Measurements from ENCODE around the gene TMEM62.
"Not testable (repeated sequence)": the region's sequence is repeated elsewhere in the genome, so short reads cannot be mapped to it uniquely, and the experiment has no call there.

TMEM62 gene

DNA sequence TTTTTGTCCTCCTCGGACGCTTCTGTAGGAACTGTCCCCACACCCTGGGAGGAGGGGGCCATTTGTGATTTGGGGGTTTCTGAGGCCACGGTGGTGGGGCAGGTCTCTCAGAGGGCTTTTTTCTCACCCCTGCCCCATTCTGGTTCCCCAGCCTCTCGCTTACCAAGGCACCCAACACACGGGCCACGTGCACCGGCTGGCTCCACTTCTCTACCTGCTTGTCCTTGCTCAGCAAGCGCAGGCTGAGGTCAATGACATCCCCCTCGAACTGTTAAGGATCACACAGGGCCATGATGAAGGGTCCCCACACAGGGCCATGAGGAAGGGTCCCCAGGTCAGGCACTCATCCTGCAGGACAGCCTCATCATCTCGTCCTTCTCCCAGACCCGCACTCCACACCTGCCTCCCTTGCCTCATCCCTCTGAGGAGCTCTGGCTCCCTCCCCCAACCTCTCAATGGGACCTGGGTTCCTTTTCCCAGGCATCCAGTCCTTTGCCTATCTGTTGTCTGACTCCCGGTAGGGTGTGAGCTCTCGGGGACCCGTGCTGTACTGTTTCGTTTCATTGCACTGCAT, 76.9 kb downstream of the TMEM62 start:
- DNase-seq: no peak

- DNase-seq: no peak
Measured at GRCh38 chr15:43210807-43211206, 77.4 kb downstream of the TMEM62 start.

GRCh38 chr15:43211224-43211735, 77.9 kb downstream of the TMEM62 start:
- no peak for DNase-seq

DNA sequence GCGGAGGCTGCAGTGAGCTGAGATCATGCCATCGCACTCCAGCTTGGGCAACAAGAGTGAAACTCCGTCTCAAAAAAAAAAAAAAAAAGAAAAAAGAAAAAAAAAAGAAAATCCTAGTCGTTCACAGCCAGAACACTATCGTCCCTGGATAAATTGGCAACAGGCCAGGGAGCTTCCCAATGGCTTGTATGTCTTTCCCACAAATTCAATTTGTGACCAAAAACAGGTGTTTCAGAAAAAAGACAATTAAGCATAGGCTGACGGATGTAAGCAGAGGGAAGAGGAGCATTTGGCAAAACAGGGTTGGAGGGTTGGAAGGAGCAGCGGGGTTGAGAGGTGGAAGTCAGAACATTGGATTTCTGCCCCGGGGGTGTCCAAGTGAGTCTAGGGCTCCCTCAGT, 78.9 kb downstream of the TMEM62 start:
- no peak for DNase-seq

- DNase-seq: no peak
Measured at GRCh38 chr15:43212951-43213350, 79.6 kb downstream of the TMEM62 start.

- no peak for DNase-seq
Measured at GRCh38 chr15:43213466-43213865, 80.1 kb downstream of the TMEM62 start.

DNA sequence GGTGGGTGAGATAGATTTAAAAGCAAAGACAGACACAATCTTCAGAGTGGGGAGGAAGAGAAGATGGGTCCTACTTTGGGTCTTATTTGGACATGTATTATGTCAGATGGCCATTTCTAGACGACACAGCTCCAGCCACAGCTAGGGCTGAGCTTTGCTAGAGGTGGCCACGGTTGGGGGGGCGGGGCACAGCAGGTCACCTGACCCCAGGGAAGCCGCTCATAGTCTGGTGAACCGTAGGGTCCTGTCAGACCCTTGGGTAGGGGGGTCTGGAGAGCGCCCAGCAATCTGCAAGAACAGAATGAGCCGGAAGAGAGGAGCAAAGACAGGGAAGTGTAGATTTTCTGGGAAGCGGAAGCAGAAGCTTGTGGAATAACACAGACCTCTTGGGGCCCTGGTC, 80.8 kb downstream of the TMEM62 start:
- no peak for DNase-seq

GRCh38 chr15:43214592-43215295, 81.4 kb downstream of the TMEM62 start:
- no peak for DNase-seq

DNA sequence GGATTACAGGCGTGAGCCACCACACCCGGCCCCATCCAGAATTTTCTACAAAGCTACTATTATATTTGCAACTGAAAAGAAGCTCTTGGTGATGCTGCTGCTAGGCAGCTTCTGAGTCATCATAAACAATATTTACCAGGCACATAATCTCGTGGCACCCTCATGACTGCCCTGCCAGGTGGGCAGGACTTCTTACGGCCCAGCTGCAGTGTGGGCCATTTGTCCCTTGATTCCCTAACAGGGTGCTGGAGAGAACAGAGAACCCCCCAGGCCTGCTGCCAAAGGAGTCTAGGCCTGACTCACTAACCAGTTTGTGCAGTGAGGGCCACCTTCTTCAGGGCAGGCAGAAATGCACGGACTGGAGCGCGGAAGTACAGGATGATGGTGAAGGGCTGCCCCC, 82.6 kb downstream of the TMEM62 start:
- DNase-seq: no peak

DNA sequence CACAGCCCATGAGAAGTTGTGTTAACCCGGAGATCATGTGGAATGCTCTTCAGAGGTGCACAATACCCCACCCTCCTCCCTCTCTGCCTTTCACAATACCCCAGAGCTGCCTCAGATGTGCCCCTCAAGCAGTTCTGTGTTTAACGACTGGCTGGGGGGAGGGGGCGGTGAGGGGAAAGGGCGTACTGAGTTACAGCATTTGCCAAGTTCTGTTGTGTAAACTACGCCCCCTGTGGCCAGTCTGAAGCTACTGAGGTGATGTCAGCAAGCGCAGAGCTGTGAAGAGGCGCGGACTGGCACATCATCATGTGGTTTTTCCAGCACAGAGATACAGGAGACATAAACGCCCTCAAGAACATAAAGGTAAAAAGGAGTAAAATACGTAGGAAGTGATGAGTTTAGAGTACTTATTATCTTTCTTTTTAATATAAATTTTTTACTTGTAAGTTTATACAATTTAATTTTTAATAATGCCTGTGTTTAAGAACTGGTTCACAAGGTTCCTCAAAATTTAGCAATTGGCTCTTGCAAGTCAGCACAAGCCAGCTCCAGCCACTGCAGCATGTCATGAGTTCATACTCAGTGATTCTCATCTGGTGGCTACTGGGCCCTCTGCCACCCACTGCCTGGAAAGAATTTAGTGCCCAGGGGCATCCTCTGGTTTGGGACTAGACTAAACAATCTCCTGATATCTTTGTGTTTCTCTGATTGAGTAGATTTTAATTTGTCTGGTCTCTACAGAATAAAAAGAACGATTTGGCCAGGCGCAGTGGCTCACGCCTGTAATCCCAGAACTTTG, 85.7 kb downstream of the TMEM62 start:
- peak in 1 of 5 experiments; percentile 41 for DNase-seq

- no peak for DNase-seq
Measured at GRCh38 chr15:43219929-43220928, 86.8 kb downstream of the TMEM62 start.

DNA sequence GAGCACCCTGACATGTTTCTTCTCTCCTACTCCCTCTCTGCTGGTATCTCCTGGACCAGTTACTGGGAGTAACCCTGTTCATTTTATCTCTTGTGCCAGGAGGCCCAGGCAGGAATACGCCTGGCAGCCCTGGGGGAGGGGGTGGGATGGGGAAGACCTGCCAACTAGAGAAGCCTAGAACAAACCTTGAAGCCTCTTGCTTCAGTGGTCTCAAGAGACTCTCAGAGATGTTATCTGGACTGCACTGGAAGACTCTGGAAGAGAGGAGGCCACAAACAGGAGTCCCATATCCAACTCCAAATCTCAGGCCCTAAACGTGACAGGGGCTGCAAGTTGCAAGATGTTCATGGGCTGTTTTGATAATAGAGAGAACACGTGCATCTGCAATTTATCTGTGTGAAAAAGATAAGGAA, 87.6 kb downstream of the TMEM62 start, which contains the start of gene EPB42:
Gene EPB42 (minus strand): TSS at position 28 of the 413 bp plus-strand sequence. CDS start 193 bp downstream, outside the sequence.
- DNase-seq: no peak

- no peak for DNase-seq
Measured at GRCh38 chr15:43221422-43221821, 88.0 kb downstream of the TMEM62 start.

DNA sequence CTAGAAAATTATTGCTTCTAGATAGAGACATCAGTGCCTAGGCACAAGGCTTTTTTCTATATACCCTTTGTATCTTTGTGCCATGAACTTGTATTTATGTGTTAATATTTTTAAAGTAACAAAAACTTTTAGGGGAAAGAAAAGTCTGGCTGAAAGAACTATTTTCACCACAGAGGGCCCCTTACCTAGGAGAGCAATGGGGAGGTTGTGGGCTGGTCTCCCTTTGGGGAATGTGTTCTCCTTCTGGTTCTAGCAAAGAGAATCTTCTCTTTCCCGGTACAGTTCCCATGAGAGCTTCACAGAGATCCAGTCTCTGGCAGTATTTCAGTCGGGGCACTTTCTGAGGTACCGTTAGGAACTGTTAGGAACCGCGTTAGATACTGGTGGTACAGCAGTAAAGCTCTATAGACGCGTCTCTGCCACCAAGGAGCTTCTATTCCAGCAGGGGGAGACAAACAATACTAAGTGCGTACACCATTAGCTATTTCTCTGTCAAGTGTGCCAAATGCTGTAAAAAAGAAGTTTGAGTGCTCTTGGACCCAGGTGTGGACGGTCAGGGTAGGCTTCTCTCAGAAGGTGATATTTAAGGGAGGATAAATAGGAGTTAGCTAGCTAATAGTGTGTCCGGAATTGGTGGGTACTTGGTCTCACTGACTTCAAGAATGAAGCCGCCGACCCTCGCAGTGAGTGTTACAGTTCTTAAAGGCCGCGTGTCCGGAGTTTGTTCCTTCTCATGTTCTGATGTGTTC, 92.0 kb downstream of the TMEM62 start:
- peak in 2 of 5 experiments; percentile 24 to 68 for DNase-seq

DNA sequence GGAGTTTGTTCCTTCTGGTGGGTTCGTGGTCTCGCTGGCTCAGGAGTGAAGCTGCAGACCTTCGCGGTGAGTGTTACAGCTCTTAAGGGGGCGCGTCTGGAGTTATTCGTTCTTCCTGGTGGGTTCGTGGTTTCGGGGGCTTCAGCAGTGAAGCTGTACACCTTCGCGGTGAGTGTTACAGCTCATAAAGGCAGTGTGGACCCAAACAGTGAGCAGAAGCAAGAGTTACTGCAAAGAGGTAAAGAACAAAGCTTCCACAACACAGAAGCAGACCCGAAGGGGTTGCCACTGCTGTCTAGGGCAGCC, 92.5 kb downstream of the TMEM62 start:
- DNase-seq: not testable (repeated sequence)

GRCh38 chr15:43226436-43227305, 93.3 kb downstream of the TMEM62 start:
- no peak for DNase-seq

DNA sequence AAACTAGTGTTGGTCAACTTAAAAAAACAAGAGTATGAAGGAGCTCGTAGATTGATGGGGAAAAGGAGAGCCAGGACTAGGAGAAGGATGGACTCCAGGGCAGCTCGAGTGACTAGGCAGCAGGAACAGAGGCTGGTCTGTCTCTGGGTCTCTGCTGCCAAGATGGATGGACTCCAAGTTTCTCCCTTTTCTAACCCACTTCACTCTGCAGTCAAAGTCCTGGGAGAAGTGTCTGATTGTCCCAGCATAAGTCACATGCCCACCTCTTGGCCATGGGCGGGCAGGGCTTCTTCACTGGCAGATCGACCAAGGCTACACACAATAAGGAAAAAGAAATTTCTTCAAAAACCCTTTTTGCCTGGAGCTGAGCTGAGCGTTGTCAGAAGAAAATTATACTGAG, 96.6 kb downstream of the TMEM62 start:
- no peak for DNase-seq

GRCh38 chr15:43230640-43231115, 97.3 kb downstream of the TMEM62 start:
- DNase-seq: no peak

DNA sequence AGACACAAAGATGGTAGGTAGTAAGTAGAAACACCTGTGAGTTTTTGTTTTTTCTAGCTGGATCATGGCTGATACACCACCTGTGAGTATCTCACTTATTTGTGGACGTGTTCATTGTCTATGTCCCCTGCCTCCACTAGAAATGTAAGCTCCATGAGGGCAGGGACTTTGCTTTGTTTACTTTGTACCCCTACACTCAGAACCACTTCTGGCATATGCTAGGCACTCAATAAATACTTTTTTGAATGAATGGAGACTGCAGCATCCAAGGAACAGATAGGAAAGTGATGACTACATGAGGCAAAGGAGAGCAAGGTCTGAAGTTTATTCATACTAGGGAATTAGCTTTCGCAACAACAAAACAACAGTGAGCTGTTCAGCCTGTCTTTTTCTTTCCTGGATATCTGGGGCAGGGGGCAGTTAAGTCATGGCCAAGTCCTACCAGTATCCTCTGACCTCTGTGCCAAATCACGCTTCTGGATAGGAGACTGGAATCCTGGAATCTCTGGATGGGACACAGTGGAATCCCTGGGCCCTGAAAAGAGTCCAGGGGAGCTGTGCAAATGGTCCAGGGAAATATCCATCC, 99.0 kb downstream of the TMEM62 start:
- no peak for DNase-seq

All from T-helper 2 cell (primary cell).